PC-9 (cell line): ENCODE data around the gene UNG. TPM values are rescaled to one million over a fixed set of nuclear protein-coding genes. Genes with fewer than 3 reads are reported as not detected.

Experiments used
- BruUV-seq: library from RNA; stranded (reverse); fragments of 400-500 nt; replicated peaks from 2 replicates; lab custom pipeline; 2021; lab: Mats Ljungman, UMichigan
- CTCF ChIA-PET: fragments of 300-600 bp; sonication (Branson Sonifier 250); formaldehyde crosslinking; loops from one replicate; lab custom pipeline; 2022; ENCODE audit warnings: antibody characterized with exemption; lab: Charles Lee
- POLR2A ChIA-PET: fragments of 300-600 bp; sonication (Branson Sonifier 250); formaldehyde crosslinking; loops from one replicate; lab custom pipeline; 2022; ENCODE audit warnings: antibody characterized with exemption; ENCODE audit not compliant: unreplicated experiment; lab: Charles Lee
- DNase-seq, 2 experiments: peaks; one replicate each; pipeline versions ENCODE4 v3.0.0 to v3.0.0-alpha.2; 2015 to 2022; ENCODE audit warnings: mixed read lengths in 1 of 2
- H2AFZ ChIP-seq: fragments of 200-600 bp; sonication (generic); 2 replicates; pipeline ENCODE4 v1.8.1; 2017; ENCODE audit warnings: antibody characterized with exemption
- H3F3A ChIP-seq: fragments of 200-600 bp; sonication (generic); 2 replicates; pipeline ENCODE4 v1.8.1; 2017; ENCODE audit warnings: antibody characterized with exemption, mild to moderate bottlenecking, low read depth; ENCODE audit not compliant: insufficient read depth
- H3K27ac ChIP-seq: fragments of 200-600 bp; sonication (generic); 2 replicates; pipeline ENCODE4 v1.6.1; 2016; ENCODE audit warnings: mixed run types
- H3K27me3 ChIP-seq: fragments of 200-600 bp; sonication (generic); 2 replicates; pipeline ENCODE4 v1.6.1; 2016; ENCODE audit warnings: low read depth, mixed run types; ENCODE audit not compliant: insufficient read depth
- H3K36me3 ChIP-seq: fragments of 200-600 bp; sonication (generic); 2 replicates; pipeline ENCODE4 v1.6.1; 2016; ENCODE audit warnings: low read depth, mixed run types
- H3K4me1 ChIP-seq: fragments of 200-600 bp; sonication (generic); replicated peaks from 2 replicates; pipeline ENCODE4 v1.6.1; 2016; ENCODE audit warnings: mixed run types; ENCODE audit not compliant: insufficient read depth
- H3K4me2 ChIP-seq: fragments of 200-600 bp; sonication (generic); 2 replicates; pipeline ENCODE4 v1.6.1; 2017; ENCODE audit warnings: mixed run types
- H3K4me3 ChIP-seq: fragments of 200-600 bp; sonication (generic); 2 replicates; pipeline ENCODE4 v1.6.1; 2016; ENCODE audit warnings: mixed run types
- H3K79me2 ChIP-seq: fragments of 200-600 bp; sonication (generic); 2 replicates; pipeline ENCODE4 v1.6.1; 2017; ENCODE audit warnings: low read depth, mixed run types
- H3K9me2 ChIP-seq: fragments of 200-600 bp; sonication (generic); 2 replicates; pipeline ENCODE4 v1.8.1; 2017; ENCODE audit warnings: mild to moderate bottlenecking; ENCODE audit not compliant: insufficient read depth
- H3K9me3 ChIP-seq: fragments of 200-600 bp; sonication (generic); 2 replicates; pipeline ENCODE4 v1.8.1; 2016; ENCODE audit warnings: low read depth; ENCODE audit not compliant: insufficient read depth
- H4K20me1 ChIP-seq: fragments of 200-600 bp; sonication (generic); 2 replicates; pipeline ENCODE4 v1.8.1; 2017; ENCODE audit not compliant: insufficient read depth
- CTCF ChIP-seq: fragments of 200-600 bp; sonication (generic); conservative IDR thresholded peaks from 2 replicates; pipeline ENCODE4 v1.6.1; 2017; ENCODE audit warnings: mixed run types, antibody characterized with exemption, mild to moderate bottlenecking, moderate library complexity
- EZH2 ChIP-seq: fragments of 200-600 bp; sonication (generic); IDR thresholded peaks from 2 replicates; pipeline ENCODE4 v1.8.0; 2017; ENCODE audit warnings: antibody characterized with exemption, low read depth
- intact Hi-C: fragments of 100-400 bp; cut with micrococcal nuclease; formaldehyde crosslinking; loops from one replicate; pipeline ENCODE4 v1.10.0; 2022; ENCODE audit not compliant: unreplicated experiment
- total RNA-seq: library from RNA; stranded (reverse); gene quantifications from 2 replicates; pipeline ENCODE4 v1.2.3, GENCODE V29; 2021

UNG gene
- total RNA-seq, 1 experiment from 2014 or later, result 54.9 TPM

- H3K4me2 ChIP-seq, result peak overlapping the region; percentile 100
- no TSS peak for BruUV-seq
Observed at GRCh38 chr12:109092497-109093021, 4.8 kb upstream of the UNG start.

GRCh38 chr12:109093022-109093918 lies 4.1 kb upstream of the UNG start, which contains the start of gene ALKBH2:
Gene ALKBH2, minus strand, starts transcription at chr12:109093472. Its CDS starts 686 bp downstream, at chr12:109092786.
- BruUV-seq, result TSS peak; percentile 67
- no peaks in the 10 kb centered on the region for H3K9me3 ChIP-seq
- H3K27me3 ChIP-seq, result no peaks in the 10 kb centered on the region
- peak; percentile 90 for TF ChIP-seq CTCF
- no peak for TF ChIP-seq EZH2
- ChIA-PET POLR2A (no interaction called here), CTCF (no interaction called here)
- H3K4me1 ChIP-seq, result peaks cover 18% of the 10 kb centered on the region; the same call in 1 of the 2 replicates
- intact Hi-C loops, result loop anchor here (1.0 to 10.0 kb wide), 7 partner anchors 141 to 1178 kb away; partner anchors contain the start of gene FICD
- H3F3A ChIP-seq, result no peaks in the 10 kb centered on the region
- peak within 1 kb of the TSS; percentile 26; the same call in 1 of the 2 replicates for H3K27ac ChIP-seq
- H4K20me1 ChIP-seq, result no peaks in the 10 kb centered on the region
- H3K79me2 ChIP-seq, result peaks cover 17% of the 10 kb centered on the region
- no peaks in the 10 kb centered on the region for H3K9me2 ChIP-seq
- peaks cover 3% of the 10 kb centered on the region; the same call in 1 of the 2 replicates for H3K36me3 ChIP-seq
- H2AFZ ChIP-seq, result peak within 1 kb of the TSS; percentile 96
- peak; percentile 82 to 89 for DNase-seq
- peak within 1 kb of the TSS; percentile 100 for H3K4me2 ChIP-seq
- H3K4me3 ChIP-seq, result peak within 1 kb of the TSS; percentile 72

More at GRCh38 chr12:109092497-109093021, 4.8 kb upstream of the UNG start:
- TF ChIP-seq EZH2, result no peak
- no peak for TF ChIP-seq CTCF
- Histone ChIP-seq H2AFZ (peak overlapping the region; percentile 96), H3K27me3 (no peaks in the 10 kb centered on the region), H3K36me3 (peaks cover 7% of the 10 kb centered on the region; the same call in 1 of the 2 replicates), H3K4me1 (peaks cover 18% of the 10 kb centered on the region; the same call in 1 of the 2 replicates), H3K4me3 (peak overlapping the region; percentile 72), H4K20me1 (no peaks in the 10 kb centered on the region), H3F3A (no peaks in the 10 kb centered on the region; the same call in 1 of the 2 replicates), H3K79me2 (peaks cover 17% of the 10 kb centered on the region), H3K9me2 (no peaks in the 10 kb centered on the region), H3K27ac (peak overlapping the region; percentile 26; the same call in 1 of the 2 replicates), H3K9me3 (no peaks in the 10 kb centered on the region)
- ChIA-PET POLR2A (no interaction called here), CTCF (no interaction called here)
- no peak for DNase-seq
- intact Hi-C loops, result loop anchor here (1.0 to 10.0 kb wide), 7 partner anchors 140 to 1178 kb away; partner anchors contain the start of gene FICD

- POLR2A ChIA-PET, result no interaction called here
Observed at GRCh38 chr12:109097140-109097434, 310 bp upstream of the UNG start.

More at GRCh38 chr12:109097140-109097434, 310 bp upstream of the UNG start:
- H3K79me2 ChIP-seq, result peaks cover 16% of the 10 kb centered on the region
- peak overlapping the region; percentile 91 for H2AFZ ChIP-seq
- intact Hi-C loops, result loop anchor here (5.0 to 10.0 kb wide), 2 partner anchors 290 to 1182 kb away; no protein-coding TSS in a partner anchor
- H3K4me1 ChIP-seq, result peaks cover 22% of the 10 kb centered on the region
- BruUV-seq, result no TSS peak
- H3F3A ChIP-seq, result no peaks in the 10 kb centered on the region
- no peaks in the 10 kb centered on the region for H3K9me3 ChIP-seq
- DNase-seq, result no peak
- peak overlapping the region; percentile 65 for H3K4me3 ChIP-seq
- TF ChIP-seq EZH2, result no peak
- no peak for TF ChIP-seq CTCF
- H3K27ac ChIP-seq, result no peak overlapping the region
- no peaks in the 10 kb centered on the region for H4K20me1 ChIP-seq
- H3K9me2 ChIP-seq, result no peaks in the 10 kb centered on the region
- H3K36me3 ChIP-seq, result peaks cover 6% of the 10 kb centered on the region; the same call in 1 of the 2 replicates
- no peaks in the 10 kb centered on the region for H3K27me3 ChIP-seq
- CTCF ChIA-PET, result interaction anchor here (0.6 kb wide), 1 partner anchor 14 kb away, joined by 5 read pairs; no protein-coding TSS in a partner anchor
- peak overlapping the region; percentile 79 for H3K4me2 ChIP-seq
